PFSK-1 (cell line): ENCODE data around the gene USP27X.

Experiments used
- POLR2AphosphoS5 ChIP-seq: IDR thresholded peaks from 2 replicates; pipeline ENCODE4 v1.6.1; 2012; ENCODE audit warnings: low read depth, mild to moderate bottlenecking, control low read depth, low read length, moderate library complexity
- SIN3A ChIP-seq: IDR thresholded peaks from 2 replicates; pipeline ENCODE4 v1.6.1; 2012; ENCODE audit warnings: mild to moderate bottlenecking, low read length, moderate library complexity, borderline replicate concordance; ENCODE audit not compliant: insufficient read depth
- TAF1 ChIP-seq: IDR thresholded peaks from 2 replicates; pipeline ENCODE4 v1.6.1; 2012; ENCODE audit warnings: low read length, control low read depth, borderline replicate concordance; ENCODE audit not compliant: insufficient read depth

GRCh38 chrX:49910344-49910743, 31.1 kb downstream of the USP27X start:
- TF ChIP-seq TAF1 (no peak), POLR2AphosphoS5 (no peak), SIN3A (no peak)
